Progenitor cell of endocrine pancreas (in vitro differentiated cells): ENCODE data around the gene FNBP1. TPM values are rescaled to one million over a fixed set of nuclear protein-coding genes. Genes with fewer than 3 reads are reported as not detected.

Experiments used
- DNase-seq: peaks from one replicate; pipeline ENCODE4 v3.0.0; 2021; ENCODE audit warnings: low spot score; ENCODE audit not compliant: unreplicated experiment
- H3K27ac Mint-ChIP-seq: 2 replicates; pipeline ENCODE4 v1.8.0; 2021; ENCODE audit warnings: mild to moderate bottlenecking, moderate library complexity, mixed read lengths
- H3K27me3 Mint-ChIP-seq: 2 replicates; pipeline ENCODE4 v1.8.0; 2021; ENCODE audit warnings: mixed read lengths
- H3K36me3 Mint-ChIP-seq: 2 replicates; pipeline ENCODE4 v1.8.0; 2022; ENCODE audit warnings: mixed read lengths; ENCODE audit not compliant: insufficient read depth
- H3K4me1 Mint-ChIP-seq: 2 replicates; pipeline ENCODE4 v1.8.0; 2021; ENCODE audit warnings: low read depth, mixed read lengths
- H3K4me3 Mint-ChIP-seq: 2 replicates; pipeline ENCODE4 v1.8.0; 2021; ENCODE audit warnings: low read depth, mild to moderate bottlenecking, moderate library complexity, mixed read lengths
- H3K9me3 Mint-ChIP-seq: 2 replicates; pipeline ENCODE4 v1.8.0; 2021; ENCODE audit warnings: low read depth, mixed read lengths
- CTCF ChIP-seq: fragments of 200-600 bp; sonication (generic); IDR thresholded peaks from one replicate; pipeline ENCODE4 v1.5.0; 2021; ENCODE audit warnings: antibody characterized with exemption, mild to moderate bottlenecking; ENCODE audit not compliant: unreplicated experiment
- total RNA-seq: library from RNA; stranded (reverse); gene quantifications from 2 replicates; pipeline ENCODE4 v1.2.1, GENCODE V29; 2021

FNBP1 gene
- total RNA-seq, 1 donor from 2014 or later: 44.1 TPM

GRCh38 chr9:129869585-129870501 is 173.1 kb downstream of the FNBP1 start:
- H3K9me3 Mint-ChIP-seq: no peaks in the 10 kb centered on the region
- H3K4me3 Mint-ChIP-seq: no peak overlapping the region
- H3K27ac Mint-ChIP-seq: no peak overlapping the region
- no peaks in the 10 kb centered on the region for H3K27me3 Mint-ChIP-seq
- TF ChIP-seq CTCF: no peak
- H3K4me1 Mint-ChIP-seq: no peaks in the 10 kb centered on the region
- no peak for DNase-seq
- H3K36me3 Mint-ChIP-seq: peaks cover 15% of the 10 kb centered on the region

GRCh38 chr9:129868872-129869486 is 174.0 kb downstream of the FNBP1 start:
- Mint-ChIP-seq H3K36me3 (peaks cover 14% of the 10 kb centered on the region), H3K27ac (no peak overlapping the region), H3K27me3 (no peaks in the 10 kb centered on the region), H3K4me3 (no peak overlapping the region), H3K9me3 (no peaks in the 10 kb centered on the region), H3K4me1 (no peaks in the 10 kb centered on the region)
- no peak for DNase-seq
- TF ChIP-seq CTCF: no peak

GRCh38 chr9:129868023-129868871 is 174.7 kb downstream of the FNBP1 start:
- TF ChIP-seq CTCF: no peak
- H3K36me3 Mint-ChIP-seq: peaks cover 17% of the 10 kb centered on the region
- H3K4me1 Mint-ChIP-seq: no peaks in the 10 kb centered on the region
- no peaks in the 10 kb centered on the region for H3K27me3 Mint-ChIP-seq
- H3K9me3 Mint-ChIP-seq: no peaks in the 10 kb centered on the region
- DNase-seq: no peak
- H3K27ac Mint-ChIP-seq: no peak overlapping the region
- H3K4me3 Mint-ChIP-seq: no peak overlapping the region

GRCh38 chr9:129867136-129868022 is 175.6 kb downstream of the FNBP1 start:
- H3K27ac Mint-ChIP-seq: no peak overlapping the region

More at GRCh38 chr9:129867136-129868022, 175.6 kb downstream of the FNBP1 start:
- TF ChIP-seq CTCF: no peak
- no peaks in the 10 kb centered on the region for H3K27me3 Mint-ChIP-seq
- H3K4me3 Mint-ChIP-seq: no peak overlapping the region
- H3K4me1 Mint-ChIP-seq: no peaks in the 10 kb centered on the region
- no peak for DNase-seq
- peaks cover 17% of the 10 kb centered on the region for H3K36me3 Mint-ChIP-seq
- H3K9me3 Mint-ChIP-seq: no peaks in the 10 kb centered on the region
